ENCODE results near the gene SMKR1. TPM values are rescaled to one million over a fixed set of nuclear protein-coding genes. Genes with fewer than 3 reads are reported as not detected.
"Not testable (repeated sequence)": the region's sequence is repeated elsewhere in the genome, so short reads cannot be mapped to it uniquely, and the experiment has no call there.

SMKR1 gene
- total RNA-seq (2014; rRNA removed; shearing (Covaris generic)), result 0.98 and 1.4 TPM in 2 replicates
- 0.70 and 1.5 TPM in 2 replicates for polyA plus RNA-seq (2015; cell fraction: cytosol; rRNA removed)
- polyA plus RNA-seq (2015; cell fraction: nucleus; rRNA removed), result not detected in 2 replicates

- in situ Hi-C loops (cut with HindIII; ENCODE audit: low pct_unique_long_range_greater_than_20kb, low sequenced_read_pairs), result no loop called here
- peak; percentile 58 for DNase-seq (ENCODE audit: low read depth, low spot score)
These were observed at the start of gene SMKR1 for GRCh38 chr7:129501760-129502707. SMKR1 (plus strand) TSS chr7:129502531; CDS start chr7:129502825, 294 bp downstream.

DNA sequence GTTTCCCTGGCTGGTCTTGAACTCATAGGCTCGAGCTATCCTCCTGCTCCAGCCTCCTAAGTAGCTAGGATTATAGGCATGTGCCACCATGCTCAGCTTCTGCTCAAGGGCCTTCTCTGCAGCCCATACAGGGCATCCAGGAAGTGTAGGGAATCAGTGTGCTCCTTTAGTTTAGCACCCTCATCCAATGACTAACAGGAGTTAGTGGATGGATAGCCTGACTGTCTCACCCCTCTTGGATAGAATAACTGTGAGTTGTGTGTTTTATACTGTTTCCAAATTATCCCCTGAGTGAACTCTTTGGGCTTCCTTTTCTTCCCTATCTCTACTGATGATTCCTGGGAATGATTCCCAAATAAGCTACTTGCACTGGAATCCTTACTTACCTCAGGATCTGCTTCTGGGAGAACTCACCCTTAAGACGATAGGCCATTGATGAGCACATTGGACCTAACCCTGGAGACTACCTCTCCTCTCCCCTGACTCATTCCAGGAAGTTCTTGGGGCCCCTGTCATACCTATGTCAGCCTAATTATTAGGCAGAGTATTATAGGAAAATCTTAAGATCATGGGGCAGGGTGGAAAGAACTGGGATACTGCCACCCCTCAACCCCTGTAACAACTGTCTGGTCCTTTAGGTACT, 49.6 kb upstream of the SMKR1 start:
- in situ Hi-C loops (cut with HindIII; ENCODE audit: low pct_unique_long_range_greater_than_20kb, low sequenced_read_pairs), result no loop called here
- no peak for DNase-seq (ENCODE audit: low read depth, low spot score)

- in situ Hi-C loops (cut with HindIII; ENCODE audit: low pct_unique_long_range_greater_than_20kb, low sequenced_read_pairs), result no loop called here
- DNase-seq (ENCODE audit: low read depth, low spot score), result no peak
These were observed 48.7 kb upstream of the SMKR1 start for GRCh38 chr7:129453510-129454248.

DNA sequence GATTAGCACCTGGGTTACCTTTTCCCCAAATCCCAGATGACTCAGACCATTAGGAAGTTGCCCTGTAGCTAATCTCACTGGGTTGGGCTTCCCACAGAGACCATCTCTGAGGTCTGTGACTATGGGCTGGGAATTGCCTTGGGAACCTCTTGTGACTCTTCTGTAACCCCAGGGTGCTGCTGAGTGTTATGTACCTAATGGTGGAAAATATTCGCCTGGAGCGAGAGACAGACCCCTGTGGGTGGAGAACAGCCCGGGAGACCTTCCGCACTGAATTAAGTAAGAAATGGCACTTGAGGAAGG, 48.1 kb upstream of the SMKR1 start:
- in situ Hi-C loops (cut with HindIII; ENCODE audit: low pct_unique_long_range_greater_than_20kb, low sequenced_read_pairs), result no loop called here
- DNase-seq (ENCODE audit: low read depth, low spot score), result no peak

- in situ Hi-C loops (cut with HindIII; ENCODE audit: low pct_unique_long_range_greater_than_20kb, low sequenced_read_pairs), result no loop called here
- DNase-seq (ENCODE audit: low read depth, low spot score), result no peak
These were observed 45.9 kb upstream of the SMKR1 start for GRCh38 chr7:129456421-129456820.

DNA sequence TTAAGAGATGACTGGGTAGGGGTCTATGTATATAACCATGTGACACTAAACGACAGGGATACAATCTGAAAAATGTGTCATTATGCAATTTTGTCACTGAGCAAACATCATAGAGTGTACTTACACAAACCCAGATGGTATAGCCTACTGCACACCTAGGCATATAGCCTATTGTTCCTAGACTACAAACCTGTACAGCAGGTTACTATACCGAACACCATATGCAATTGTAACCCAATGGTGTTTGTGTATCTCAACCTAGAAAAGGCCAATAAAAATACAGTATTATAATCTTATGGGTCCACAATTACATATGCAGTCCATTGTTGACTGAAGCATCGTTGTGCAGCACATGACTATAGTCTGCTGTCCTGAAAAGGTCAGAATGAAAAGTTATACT, 45.2 kb upstream of the SMKR1 start:
- in situ Hi-C loops (cut with HindIII; ENCODE audit: low pct_unique_long_range_greater_than_20kb, low sequenced_read_pairs), result no loop called here
- peak; percentile 48 for DNase-seq (ENCODE audit: low read depth, low spot score)

- DNase-seq (ENCODE audit: low read depth, low spot score), result no peak
- in situ Hi-C loops (cut with HindIII; ENCODE audit: low pct_unique_long_range_greater_than_20kb, low sequenced_read_pairs), result no loop called here
These were observed 44.2 kb upstream of the SMKR1 start for GRCh38 chr7:129458171-129458570.

DNA sequence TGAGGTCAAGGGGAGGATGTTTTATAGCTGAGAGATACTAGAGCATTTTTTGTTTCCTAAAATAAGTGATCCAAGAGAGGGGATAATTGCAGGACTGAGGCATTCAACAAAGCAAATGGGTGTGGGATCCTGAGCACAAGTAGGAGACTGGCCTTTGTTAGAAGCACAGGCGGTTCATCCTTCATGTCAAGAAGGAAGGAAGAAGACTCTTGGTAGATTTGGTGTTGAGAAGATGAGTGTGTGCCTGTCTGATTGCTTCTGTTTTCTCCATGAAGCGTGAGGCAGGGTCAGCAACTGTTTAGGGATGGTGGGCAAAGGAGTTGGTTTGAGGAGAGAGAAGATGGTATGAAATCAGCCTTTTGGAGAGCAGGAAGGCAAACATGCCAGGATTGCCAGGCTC, 40.5 kb upstream of the SMKR1 start:
- in situ Hi-C loops (cut with HindIII; ENCODE audit: low pct_unique_long_range_greater_than_20kb, low sequenced_read_pairs), result no loop called here
- DNase-seq (ENCODE audit: low read depth, low spot score), result no peak

DNA sequence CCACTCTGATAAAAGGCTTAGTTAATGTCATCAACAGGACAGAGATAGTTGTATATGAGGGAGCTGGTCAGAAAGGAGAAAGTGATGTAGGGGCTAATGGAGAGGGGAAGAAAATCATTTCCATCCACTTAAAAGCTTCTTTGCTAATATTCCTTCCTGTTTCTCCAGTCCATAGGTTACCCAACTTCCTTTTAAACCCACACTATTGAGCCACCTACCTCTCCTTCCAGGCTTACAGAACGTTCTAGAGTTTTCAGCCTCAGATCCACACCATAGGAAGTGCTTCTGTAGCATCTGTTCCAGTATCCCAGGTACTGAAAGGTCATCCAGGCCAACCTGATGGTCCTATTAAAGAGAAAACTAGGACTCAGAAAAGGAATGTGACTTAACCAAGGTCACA, 39.9 kb upstream of the SMKR1 start:
- in situ Hi-C loops (cut with HindIII; ENCODE audit: low pct_unique_long_range_greater_than_20kb, low sequenced_read_pairs), result no loop called here
- no peak for DNase-seq (ENCODE audit: low read depth, low spot score)

DNA sequence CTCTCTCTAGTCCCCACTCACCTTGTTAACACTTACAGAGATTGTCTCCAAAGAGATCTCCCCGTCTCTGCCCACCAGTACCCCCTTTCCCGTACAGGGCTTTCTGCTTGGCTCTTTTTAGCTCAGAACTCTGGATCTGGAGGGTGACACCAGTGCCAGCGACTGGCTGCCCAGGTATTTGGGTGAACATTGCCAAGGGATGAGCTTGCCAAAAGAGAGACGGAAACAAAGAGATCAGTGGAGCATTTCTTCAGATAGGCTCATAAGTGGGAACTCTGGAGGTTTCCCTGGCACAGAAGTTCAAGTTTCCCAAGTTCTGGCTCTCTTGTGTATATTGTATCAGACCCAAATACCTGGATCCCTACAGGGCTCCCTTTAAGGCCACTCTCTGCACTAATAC, 38.1 kb upstream of the SMKR1 start:
- DNase-seq (ENCODE audit: low read depth, low spot score), result no peak
- in situ Hi-C loops (cut with HindIII; ENCODE audit: low pct_unique_long_range_greater_than_20kb, low sequenced_read_pairs), result no loop called here

GRCh38 chr7:129465080-129465479, 37.3 kb upstream of the SMKR1 start:
- no peak for DNase-seq (ENCODE audit: low read depth, low spot score)
- in situ Hi-C loops (cut with HindIII; ENCODE audit: low pct_unique_long_range_greater_than_20kb, low sequenced_read_pairs), result no loop called here

DNA sequence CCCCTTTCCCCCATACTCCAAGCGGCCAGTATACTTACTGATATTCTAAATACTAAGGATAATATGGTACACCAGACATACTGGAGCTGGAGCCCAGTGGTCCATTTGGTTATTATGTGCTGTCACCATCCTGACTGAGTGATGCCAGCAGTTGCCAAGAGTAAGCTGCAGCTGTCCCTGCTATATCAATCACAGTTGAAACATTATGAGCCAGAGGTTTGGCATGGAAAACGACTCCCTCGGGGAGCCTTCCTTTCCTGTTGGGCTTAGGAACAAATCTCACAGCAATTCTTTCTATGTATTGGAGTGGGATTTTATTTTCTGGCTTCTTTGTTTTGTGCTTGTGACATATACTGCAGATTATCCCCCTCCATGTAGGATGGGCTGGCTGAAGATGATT, 35.5 kb upstream of the SMKR1 start:
- no peak for DNase-seq (ENCODE audit: low read depth, low spot score)
- in situ Hi-C loops (cut with HindIII; ENCODE audit: low pct_unique_long_range_greater_than_20kb, low sequenced_read_pairs), result no loop called here

- in situ Hi-C loops (cut with HindIII; ENCODE audit: low pct_unique_long_range_greater_than_20kb, low sequenced_read_pairs), result no loop called here
- DNase-seq (ENCODE audit: low read depth, low spot score), result no peak
These were observed 34.2 kb upstream of the SMKR1 start for GRCh38 chr7:129468087-129468486.

DNA sequence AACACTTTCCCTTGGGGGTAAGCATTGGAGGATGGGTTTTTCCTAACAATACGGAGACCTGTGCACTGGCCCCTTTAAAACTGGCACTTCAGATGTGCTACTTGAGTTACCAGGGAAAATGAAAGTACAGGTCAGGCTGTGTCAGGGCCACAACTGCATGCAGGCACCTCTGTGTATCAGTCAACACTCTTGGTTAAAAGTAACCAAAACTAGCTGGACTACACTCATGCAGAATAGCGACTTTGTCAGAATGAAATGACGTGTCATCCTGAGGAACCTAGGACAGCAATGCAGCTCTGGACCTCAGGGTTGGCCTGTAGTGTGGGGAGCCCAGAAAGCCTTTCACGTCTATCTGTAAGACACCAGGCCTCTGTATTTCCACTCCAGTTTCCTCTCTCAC, 33.8 kb upstream of the SMKR1 start:
- in situ Hi-C loops (cut with HindIII; ENCODE audit: low pct_unique_long_range_greater_than_20kb, low sequenced_read_pairs), result no loop called here

DNA sequence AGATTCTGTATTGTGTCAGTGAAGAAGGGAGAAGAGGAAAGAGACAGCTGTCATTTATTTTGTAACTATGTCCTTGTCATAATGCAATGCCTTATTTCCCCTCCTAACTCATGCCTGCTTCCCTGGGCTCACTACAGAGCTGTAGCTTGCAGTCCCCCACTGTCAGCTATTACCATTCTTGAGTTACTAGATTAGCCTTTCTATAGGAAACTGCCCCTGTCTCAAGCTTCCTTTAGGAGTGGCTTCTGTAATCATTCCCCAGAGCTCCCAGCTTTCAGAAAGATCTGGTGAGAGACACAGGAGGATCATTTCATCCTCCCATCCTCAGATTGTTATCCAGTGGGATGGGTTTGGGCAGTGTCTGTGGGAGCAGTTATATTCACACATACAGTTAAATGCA, 32.4 kb upstream of the SMKR1 start:
- no peak for DNase-seq (ENCODE audit: low read depth, low spot score)
- in situ Hi-C loops (cut with HindIII; ENCODE audit: low pct_unique_long_range_greater_than_20kb, low sequenced_read_pairs), result no loop called here

More for the DNA sequence above, 33.8 kb upstream of the SMKR1 start:
- no peak for DNase-seq (ENCODE audit: low read depth, low spot score)

DNA sequence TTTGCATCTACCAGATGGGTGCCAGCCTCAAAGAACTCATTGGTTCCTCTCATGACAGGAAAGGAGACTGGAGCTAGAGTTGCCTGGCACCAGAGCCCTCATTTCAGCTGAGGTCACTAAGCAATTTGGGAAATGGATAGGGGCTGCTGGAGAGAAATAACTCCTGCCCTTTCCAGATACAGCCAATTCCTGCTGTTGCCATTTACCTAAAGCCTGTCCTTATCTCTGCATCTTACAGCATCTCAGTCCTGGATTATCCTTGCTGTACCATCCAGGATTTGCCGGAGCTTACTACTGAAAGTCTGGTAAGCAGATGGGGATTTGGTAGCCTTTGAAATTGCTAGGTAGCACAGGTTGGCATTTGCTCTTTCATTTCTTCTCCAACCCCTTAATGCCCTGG, 31.9 kb upstream of the SMKR1 start:
- in situ Hi-C loops (cut with HindIII; ENCODE audit: low pct_unique_long_range_greater_than_20kb, low sequenced_read_pairs), result no loop called here
- no peak for DNase-seq (ENCODE audit: low read depth, low spot score)

DNA sequence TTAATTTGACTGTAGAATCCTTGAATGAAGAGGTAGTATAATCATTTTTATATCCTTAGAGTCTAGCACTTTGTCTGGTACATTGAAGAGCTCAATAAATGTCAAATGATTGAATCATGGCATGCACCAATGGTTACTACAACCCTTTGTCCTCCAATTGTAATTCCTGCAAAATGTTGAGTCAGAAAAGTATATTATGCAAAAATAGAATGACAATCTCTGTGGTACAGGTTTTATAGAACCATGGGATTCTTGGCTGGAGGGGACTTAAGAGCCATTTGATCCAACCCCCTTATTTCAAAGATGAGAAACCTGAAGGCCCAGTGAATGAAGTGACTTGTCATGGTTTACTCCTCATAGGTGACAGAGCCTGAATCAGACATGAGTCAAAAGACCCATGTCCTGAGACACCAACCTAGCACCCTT, 30.9 kb upstream of the SMKR1 start:
- DNase-seq (ENCODE audit: low read depth, low spot score), result no peak
- in situ Hi-C loops (cut with HindIII; ENCODE audit: low pct_unique_long_range_greater_than_20kb, low sequenced_read_pairs), result no loop called here

GRCh38 chr7:129475931-129476330, 26.4 kb upstream of the SMKR1 start:
- DNase-seq (ENCODE audit: low read depth, low spot score); in situ Hi-C loops (cut with HindIII; ENCODE audit: low pct_unique_long_range_greater_than_20kb, low sequenced_read_pairs): not testable (repeated sequence)

Measured in SK-MEL-5 (cell line).